Calu3 (cell line): Measurements from ENCODE around the gene RDH16. TPM values are rescaled to one million over a fixed set of nuclear protein-coding genes. Genes with fewer than 3 reads are reported as not detected.

Experiments used
- BruUV-seq: library from RNA; stranded (reverse); fragments of 400-500 nt; replicated peaks from 2 replicates; lab custom pipeline; 2021; lab: Mats Ljungman, UMichigan
- CTCF ChIA-PET: fragments of 300-600 bp; sonication (Branson Sonifier 250); formaldehyde crosslinking; loops from one replicate; lab custom pipeline; 2022; ENCODE audit warnings: antibody characterized with exemption; lab: Charles Lee
- DNase-seq: peaks from one replicate; pipeline ENCODE4 v3.0.0; 2022
- H3K27ac Mint-ChIP-seq: one replicate; pipeline ENCODE4 v1.8.0; 2022; ENCODE audit warnings: mixed read lengths; ENCODE audit not compliant: unreplicated experiment
- H3K27me3 Mint-ChIP-seq: one replicate; pipeline ENCODE4 v1.8.0; 2022; ENCODE audit warnings: mixed read lengths; ENCODE audit not compliant: unreplicated experiment
- H3K36me3 Mint-ChIP-seq: one replicate; pipeline ENCODE4 v1.8.0; 2022; ENCODE audit warnings: mild to moderate bottlenecking, moderate library complexity, mixed read lengths; ENCODE audit not compliant: insufficient read depth, unreplicated experiment
- H3K4me1 Mint-ChIP-seq: one replicate; pipeline ENCODE4 v1.8.0; 2022; ENCODE audit warnings: mild to moderate bottlenecking, low read depth, mixed read lengths; ENCODE audit not compliant: unreplicated experiment
- H3K4me3 Mint-ChIP-seq: one replicate; pipeline ENCODE4 v1.8.0; 2022; ENCODE audit warnings: mild to moderate bottlenecking, low read depth, moderate library complexity, mixed read lengths; ENCODE audit not compliant: unreplicated experiment
- H3K9me3 Mint-ChIP-seq: one replicate; pipeline ENCODE4 v1.8.0; 2022; ENCODE audit warnings: low read depth, mixed read lengths; ENCODE audit not compliant: unreplicated experiment
- intact Hi-C: fragments of 100-400 bp; cut with micrococcal nuclease; formaldehyde crosslinking; loops from one replicate; pipeline ENCODE4 v1.10.0; 2022; ENCODE audit not compliant: unreplicated experiment
- total RNA-seq: library from RNA; stranded (reverse); gene quantifications from 2 replicates; pipeline ENCODE4 v1.2.3, GENCODE V29; 2022
- TF ChIP-seq, protein P1 (sequence below): fragments of 200-600 bp; IDR thresholded peaks from one replicate; pipeline ENCODE4 v1.8.0; 2022; ENCODE audit warnings: antibody characterized with exemption; ENCODE audit not compliant: unreplicated experiment

Gene RDH16
- total RNA-seq, 1 experiment from 2014 or later, result 0.28 TPM

DNA sequence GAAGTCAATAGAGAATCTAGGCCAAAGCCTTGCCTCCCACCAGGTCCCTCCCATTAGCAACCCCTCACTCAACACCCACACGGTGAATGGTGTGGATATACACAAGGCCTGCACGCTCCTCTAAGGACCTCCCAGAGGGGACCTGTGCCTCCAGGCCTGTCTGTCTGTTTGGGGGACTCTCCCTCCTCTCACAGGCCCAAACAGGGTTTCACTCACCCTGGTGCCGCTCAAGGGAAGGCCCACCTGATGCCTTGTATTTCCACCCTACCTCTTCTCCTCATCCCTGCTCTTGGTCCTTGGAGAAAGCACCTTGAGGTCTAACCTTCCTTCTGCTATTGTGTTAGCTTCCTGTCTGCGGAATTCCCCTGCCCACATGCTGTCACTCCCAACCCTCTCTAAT is 27.6 kb downstream of the RDH16 start:
- Mint-ChIP-seq H3K36me3 (no peaks in the 10 kb centered on the region), H3K9me3 (no peaks in the 10 kb centered on the region), H3K4me3 (no peak overlapping the region), H3K27ac (no peak overlapping the region), H3K27me3 (peaks cover 52% of the 10 kb centered on the region), H3K4me1 (peaks cover 3% of the 10 kb centered on the region)
- CTCF ChIA-PET, result no interaction called here
- no TSS peak for BruUV-seq
- TF ChIP-seq, protein P1, sequence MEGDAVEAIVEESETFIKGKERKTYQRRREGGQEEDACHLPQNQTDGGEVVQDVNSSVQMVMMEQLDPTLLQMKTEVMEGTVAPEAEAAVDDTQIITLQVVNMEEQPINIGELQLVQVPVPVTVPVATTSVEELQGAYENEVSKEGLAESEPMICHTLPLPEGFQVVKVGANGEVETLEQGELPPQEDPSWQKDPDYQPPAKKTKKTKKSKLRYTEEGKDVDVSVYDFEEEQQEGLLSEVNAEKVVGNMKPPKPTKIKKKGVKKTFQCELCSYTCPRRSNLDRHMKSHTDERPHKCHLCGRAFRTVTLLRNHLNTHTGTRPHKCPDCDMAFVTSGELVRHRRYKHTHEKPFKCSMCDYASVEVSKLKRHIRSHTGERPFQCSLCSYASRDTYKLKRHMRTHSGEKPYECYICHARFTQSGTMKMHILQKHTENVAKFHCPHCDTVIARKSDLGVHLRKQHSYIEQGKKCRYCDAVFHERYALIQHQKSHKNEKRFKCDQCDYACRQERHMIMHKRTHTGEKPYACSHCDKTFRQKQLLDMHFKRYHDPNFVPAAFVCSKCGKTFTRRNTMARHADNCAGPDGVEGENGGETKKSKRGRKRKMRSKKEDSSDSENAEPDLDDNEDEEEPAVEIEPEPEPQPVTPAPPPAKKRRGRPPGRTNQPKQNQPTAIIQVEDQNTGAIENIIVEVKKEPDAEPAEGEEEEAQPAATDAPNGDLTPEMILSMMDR, result no peak
- intact Hi-C loops, result no loop called here
- no peak for DNase-seq

DNA sequence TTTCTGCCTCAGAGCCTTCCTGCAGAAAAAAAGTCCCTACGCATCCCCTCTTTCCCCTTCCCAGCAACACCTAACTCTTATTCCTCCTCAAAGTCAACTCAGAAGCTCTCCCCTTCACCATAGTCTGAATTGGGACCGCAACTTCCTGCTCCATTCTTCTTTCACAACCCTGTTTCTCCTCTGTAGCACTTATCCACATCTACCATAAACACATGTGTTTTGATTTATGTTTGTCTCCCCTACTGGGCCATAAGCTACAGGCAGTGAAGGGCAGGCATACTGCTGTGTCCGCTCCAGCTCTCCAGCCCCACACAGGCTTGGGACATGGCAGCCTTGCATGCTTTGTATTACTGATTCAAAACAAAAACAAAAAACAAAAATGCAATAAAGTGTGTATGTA is 29.1 kb downstream of the RDH16 start:
- H3K4me3 Mint-ChIP-seq, result no peak overlapping the region
- CTCF ChIA-PET, result interaction anchor here (0.5 kb wide), 1 partner anchor 64 kb away, joined by 3 read pairs; no protein-coding TSS in a partner anchor
- H3K27ac Mint-ChIP-seq, result no peak overlapping the region
- peaks cover 52% of the 10 kb centered on the region for H3K27me3 Mint-ChIP-seq
- no peaks in the 10 kb centered on the region for H3K36me3 Mint-ChIP-seq
- DNase-seq, result no peak
- BruUV-seq, result no TSS peak
- H3K9me3 Mint-ChIP-seq, result no peaks in the 10 kb centered on the region
- TF ChIP-seq, protein P1, result no peak
- intact Hi-C loops, result no loop called here
- H3K4me1 Mint-ChIP-seq, result no peaks in the 10 kb centered on the region

DNA sequence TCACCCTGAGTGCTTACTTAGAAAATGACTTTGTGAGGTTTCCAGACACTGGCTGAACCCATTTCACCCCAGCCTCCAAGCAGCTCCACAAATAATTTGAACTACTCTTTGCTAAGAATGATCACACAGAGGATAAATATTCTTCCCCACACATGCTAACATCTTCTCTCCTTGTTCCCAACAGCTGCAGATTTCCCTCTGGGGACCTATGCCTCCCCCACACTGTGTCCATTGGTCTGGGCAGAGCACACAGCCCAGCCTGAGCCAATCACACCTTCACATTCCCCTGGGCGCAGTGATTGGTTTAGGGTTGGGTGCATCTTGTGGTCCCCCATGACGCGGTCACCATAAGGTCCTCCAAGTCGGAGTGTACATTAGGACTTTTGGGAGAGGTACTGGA is 30.1 kb downstream of the RDH16 start:
- H3K4me3 Mint-ChIP-seq, result no peak overlapping the region
- no peaks in the 10 kb centered on the region for H3K9me3 Mint-ChIP-seq
- H3K36me3 Mint-ChIP-seq, result no peaks in the 10 kb centered on the region
- no TSS peak for BruUV-seq
- DNase-seq, result no peak
- TF ChIP-seq, protein P1, result no peak
- intact Hi-C loops, result no loop called here
- CTCF ChIA-PET, result no interaction called here
- H3K27ac Mint-ChIP-seq, result no peak overlapping the region
- no peaks in the 10 kb centered on the region for H3K4me1 Mint-ChIP-seq
- peaks cover 52% of the 10 kb centered on the region for H3K27me3 Mint-ChIP-seq

DNA sequence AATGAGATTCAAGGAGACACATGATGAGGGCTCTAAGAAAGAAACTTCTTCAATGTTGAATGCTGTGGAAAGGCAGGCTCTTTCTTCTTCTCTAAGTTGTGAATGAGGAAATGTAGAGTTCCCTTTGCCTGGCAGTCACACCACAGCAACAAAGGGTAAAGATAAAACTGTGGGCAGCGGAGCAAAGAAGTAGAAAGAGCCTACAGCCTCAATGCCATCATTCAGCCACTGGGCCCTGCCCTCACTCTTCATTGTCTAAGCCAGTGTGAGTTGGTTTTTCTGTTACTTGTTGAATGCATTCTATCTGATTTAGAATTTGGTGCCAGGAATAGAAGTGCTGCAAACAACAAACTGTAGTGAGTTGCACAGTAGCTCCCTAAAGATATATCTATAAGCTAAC is 35.4 kb downstream of the RDH16 start:
- no peak for DNase-seq
- Mint-ChIP-seq H3K4me1 (no peaks in the 10 kb centered on the region), H3K27ac (no peak overlapping the region), H3K36me3 (no peaks in the 10 kb centered on the region), H3K27me3 (peaks cover 45% of the 10 kb centered on the region), H3K4me3 (no peak overlapping the region), H3K9me3 (no peaks in the 10 kb centered on the region)
- CTCF ChIA-PET, result no interaction called here
- TF ChIP-seq, protein P1, result no peak
- BruUV-seq, result no TSS peak
- intact Hi-C loops, result no loop called here
